Astrocyte of the cerebellum (primary cell): ENCODE results near the gene IFT88.

ENCODE experiments used
- DNase-seq: peaks from one replicate; pipeline ENCODE4 v3.0.0-alpha.2; 2011; ENCODE audit warnings: low read depth
- H3K4me3 ChIP-seq: 2 replicates; pipeline ENCODE4 v1.5.1; 2011; ENCODE audit warnings: mild to moderate bottlenecking, low read depth, low read length, moderate library complexity
- CTCF ChIP-seq: IDR thresholded peaks from 2 replicates; pipeline ENCODE4 v1.5.1; 2012; ENCODE audit warnings: low read length, low read depth, moderate library complexity, mild to moderate bottlenecking; ENCODE audit errors: missing control alignments
- in situ Hi-C: cut with HindIII; loops from 2 replicates; pipeline ENCODE4 v1.10.0; 2017; ENCODE audit warnings: low sequenced_read_pairs

IFT88 gene

GRCh38 chr13:20526664-20527063 is 40.3 kb upstream of the IFT88 start:
- DNase-seq: no peak
- in situ Hi-C loops: loop anchor here (5.0 kb wide), 1 partner anchor 41 kb away; the partner anchor contains the start of gene IFT88

GRCh38 chr13:20528452-20528851 is 38.5 kb upstream of the IFT88 start:
- no peak for DNase-seq
- TF ChIP-seq CTCF: no peak
- in situ Hi-C loops: loop anchor here (5.0 kb wide), 1 partner anchor 39 kb away; the partner anchor contains the start of gene IFT88
- no peak overlapping the region for H3K4me3 ChIP-seq

More at GRCh38 chr13:20526664-20527063, 40.3 kb upstream of the IFT88 start:
- no peak for TF ChIP-seq CTCF
- H3K4me3 ChIP-seq: no peak overlapping the region

GRCh38 chr13:20534038-20534608 is 32.8 kb upstream of the IFT88 start:
- no peak for TF ChIP-seq CTCF
- in situ Hi-C loops: no loop called here
- no peak overlapping the region for H3K4me3 ChIP-seq
- no peak for DNase-seq

GRCh38 chr13:20536992-20537391 is 30.0 kb upstream of the IFT88 start:
- in situ Hi-C loops: no loop called here
- DNase-seq: no peak
- no peak for TF ChIP-seq CTCF
- H3K4me3 ChIP-seq: no peak overlapping the region

- DNase-seq: no peak
- TF ChIP-seq CTCF: no peak
- in situ Hi-C loops: no loop called here
- no peak overlapping the region for H3K4me3 ChIP-seq
Measured at GRCh38 chr13:20544201-20544923, 22.6 kb upstream of the IFT88 start.

GRCh38 chr13:20546556-20546955 is 20.4 kb upstream of the IFT88 start:
- H3K4me3 ChIP-seq: no peak overlapping the region
- in situ Hi-C loops: no loop called here
- TF ChIP-seq CTCF: no peak
- no peak for DNase-seq
